A549 (cell line): ENCODE data around the gene PCDH1. TPM values are rescaled to one million over a fixed set of nuclear protein-coding genes. Genes with fewer than 3 reads are reported as not detected.

ENCODE experiments used
- ATAC-seq, 2 experiments: fragments of 200-7000 bp in 1 of 2; fragments of >200 bp in 1 of 2; cut with Nextera tagmentation in 1 of 2; cut with Tn5 transposase in 1 of 2; 3 replicates each; pipeline versions ENCODE4 v1.8.0 to v1.9.1; 2018 to 2020; ENCODE audit warnings: mild to moderate bottlenecking in 1 of 2, moderate library complexity in 1 of 2
- CTCF ChIA-PET: fragments of 300-600 bp; sonication (Branson Sonifier 250); formaldehyde crosslinking; extraction: SDS; loops from one replicate; lab custom pipeline; 2021; ENCODE audit warnings: antibody characterized with exemption, inconsistent platforms; lab: Yijun Ruan, JAX
- POLR2A ChIA-PET: fragments of 350-600 bp; formaldehyde crosslinking; extraction: SDS; loops from one replicate; lab custom pipeline; 2021; ENCODE audit warnings: antibody characterized with exemption, inconsistent platforms; lab: Yijun Ruan, JAX
- DNase-seq, 2 experiments: peaks; one replicate each; pipeline versions ENCODE4 v3.0.0 to v3.0.0-alpha.2; 2011 to 2016; ENCODE audit warnings: low read depth in 1 of 2, low spot score in 1 of 2
- FAIRE-seq: peaks from 2 replicates; lab custom pipeline; 2011; peaks lifted over from hg19 to GRCh38; lab: Jason Lieb, UNC
- H3K27ac ChIP-seq, 2 experiments: fragments of >200 bp; sonication (Bioruptor Twin); formaldehyde crosslinking; 3 replicates each; pipeline ENCODE4 v1.5.1; 2016 to 2017
- H3K4me1 ChIP-seq: fragments of >200 bp; sonication (Bioruptor Twin); formaldehyde crosslinking; 3 replicates; pipeline ENCODE4 v1.6.1; 2016
- H3K4me2 ChIP-seq: fragments of >200 bp; sonication (Bioruptor Twin); formaldehyde crosslinking; 3 replicates; pipeline ENCODE4 v1.6.1; 2016
- H3K4me3 ChIP-seq: fragments of >200 bp; sonication (Bioruptor Twin); formaldehyde crosslinking; 3 replicates; pipeline ENCODE4 v1.5.1; 2016
- H3K9me3 ChIP-seq: fragments of >200 bp; sonication (Bioruptor Twin); formaldehyde crosslinking; 3 replicates; pipeline ENCODE4 v1.6.1; 2016
- ATOH8 ChIP-seq: fragments of 250-450 bp; sonication (Bioruptor Pico); IDR thresholded peaks from 2 replicates; pipeline ENCODE4 v1.5.0; 2020; ENCODE audit warnings: low read depth, mild to moderate bottlenecking, moderate library complexity
- BHLHE40 ChIP-seq: IDR thresholded peaks from 2 replicates; pipeline ENCODE4 v1.6.1; 2012; ENCODE audit warnings: low read depth, low read length, inconsistent platforms
- CBX2 ChIP-seq: fragments of 200-600 bp; sonication (generic); IDR thresholded peaks from 2 replicates; pipeline ENCODE4 v1.6.1; 2016; ENCODE audit warnings: low read depth, mild to moderate bottlenecking, borderline replicate concordance
- CHD4 ChIP-seq: fragments of 200-600 bp; sonication (generic); IDR thresholded peaks from 2 replicates; pipeline ENCODE4 v1.6.1; 2016; ENCODE audit warnings: antibody characterized with exemption, mild to moderate bottlenecking, borderline replicate concordance
- EHF ChIP-seq: fragments of 250-450 bp; sonication (Bioruptor Pico); IDR thresholded peaks from 2 replicates; pipeline ENCODE4 v1.5.0; 2020; ENCODE audit warnings: mild to moderate bottlenecking
- ELK1 ChIP-seq: fragments of 150-350 bp; IDR thresholded peaks from 2 replicates; pipeline ENCODE4 v1.6.1; 2014; ENCODE audit warnings: low read depth, mild to moderate bottlenecking, low read length
- ESRRA ChIP-seq: fragments of 150-350 bp; IDR thresholded peaks from 2 replicates; pipeline ENCODE4 v1.6.1; 2014; ENCODE audit warnings: mild to moderate bottlenecking, low read length, borderline replicate concordance
- FOSB ChIP-seq: fragments of 250-450 bp; sonication (Bioruptor Pico); IDR thresholded peaks from 2 replicates; pipeline ENCODE4 v1.5.0; 2020; ENCODE audit warnings: mild to moderate bottlenecking, moderate library complexity
- FOXS1 ChIP-seq: fragments of 250-450 bp; sonication (Bioruptor Pico); IDR thresholded peaks from 2 replicates; pipeline ENCODE4 v1.5.0; 2020; ENCODE audit warnings: mild to moderate bottlenecking, moderate library complexity
- HDAC2 ChIP-seq: fragments of 200-600 bp; sonication (generic); IDR thresholded peaks from 2 replicates; pipeline ENCODE4 v1.6.1; 2016
- HES2 ChIP-seq: fragments of >200 bp; sonication (Bioruptor Twin); formaldehyde crosslinking; IDR thresholded peaks from 2 replicates; pipeline ENCODE4 v1.6.1; 2016
- HEYL ChIP-seq: fragments of 250-450 bp; sonication (Bioruptor Pico); IDR thresholded peaks from 2 replicates; pipeline ENCODE4 v1.8.0; 2021; ENCODE audit warnings: mild to moderate bottlenecking, moderate library complexity
- HOXA7 ChIP-seq: fragments of 250-450 bp; sonication (Bioruptor Pico); IDR thresholded peaks from 2 replicates; pipeline ENCODE4 v1.5.0; 2020; ENCODE audit warnings: mild to moderate bottlenecking, moderate library complexity
- HOXB13 ChIP-seq: fragments of 250-450 bp; sonication (Bioruptor Pico); IDR thresholded peaks from 2 replicates; pipeline ENCODE4 v1.5.0; 2020; ENCODE audit warnings: low read depth, mild to moderate bottlenecking, moderate library complexity
- HOXB5 ChIP-seq: fragments of 250-450 bp; sonication (Bioruptor Pico); IDR thresholded peaks from 2 replicates; pipeline ENCODE4 v1.5.0; 2020; ENCODE audit warnings: mild to moderate bottlenecking, moderate library complexity
- KDM5A ChIP-seq: fragments of 200-600 bp; sonication (generic); IDR thresholded peaks from 2 replicates; pipeline ENCODE4 v1.6.1; 2016; ENCODE audit warnings: antibody characterized with exemption, mild to moderate bottlenecking
- MAFK ChIP-seq: fragments of 450-650 bp; IDR thresholded peaks from 2 replicates; pipeline ENCODE4 v1.6.1; 2014; ENCODE audit not compliant: partially characterized antibody
- MAX ChIP-seq: IDR thresholded peaks from 2 replicates; pipeline ENCODE4 v1.6.1; 2012
- MYC ChIP-seq: IDR thresholded peaks from 2 replicates; pipeline ENCODE4 v1.6.1; 2012; ENCODE audit warnings: mild to moderate bottlenecking, inconsistent platforms, low read length, improper control_type of control experiment, borderline replicate concordance
- NPAS2 ChIP-seq: fragments of 250-450 bp; sonication (Bioruptor Pico); IDR thresholded peaks from 2 replicates; pipeline ENCODE4 v1.8.0; 2022; ENCODE audit warnings: mild to moderate bottlenecking, moderate library complexity, borderline replicate concordance
- POLR2A ChIP-seq: IDR thresholded peaks from 2 replicates; pipeline ENCODE4 v1.6.1; 2012; ENCODE audit warnings: mild to moderate bottlenecking, low read length
- POLR2AphosphoS2 ChIP-seq: conservative IDR thresholded peaks from 2 replicates; pipeline ENCODE4 v1.6.1; 2012; ENCODE audit warnings: low read length, improper control_type of control experiment, inconsistent platforms
- RARB ChIP-seq: fragments of 250-450 bp; sonication (Bioruptor Pico); IDR thresholded peaks from 2 replicates; pipeline ENCODE4 v1.8.0; 2021; ENCODE audit warnings: mild to moderate bottlenecking, moderate library complexity
- RNF2 ChIP-seq: fragments of 200-600 bp; sonication (generic); IDR thresholded peaks from 2 replicates; pipeline ENCODE4 v1.6.1; 2016; ENCODE audit warnings: low read depth, mild to moderate bottlenecking, antibody characterized with exemption, moderate library complexity, borderline replicate concordance
- SREBF2 ChIP-seq: fragments of 450-650 bp; IDR thresholded peaks from 2 replicates; pipeline ENCODE4 v1.6.1; 2014; ENCODE audit warnings: mild to moderate bottlenecking, moderate library complexity
- TFCP2L1 ChIP-seq: fragments of 250-450 bp; sonication (Bioruptor Pico); IDR thresholded peaks from 2 replicates; pipeline ENCODE4 v1.5.0; 2021; ENCODE audit warnings: mild to moderate bottlenecking
- TP53 ChIP-seq: fragments of 250-450 bp; sonication (Bioruptor Pico); IDR thresholded peaks from 2 replicates; pipeline ENCODE4 v1.5.0; 2021; ENCODE audit warnings: mild to moderate bottlenecking, moderate library complexity
- USF2 ChIP-seq: fragments of 450-650 bp; IDR thresholded peaks from 2 replicates; pipeline ENCODE4 v1.6.1; 2014; ENCODE audit warnings: antibody characterized with exemption
- ZNF302 ChIP-seq: fragments of 250-450 bp; sonication (Bioruptor Pico); IDR thresholded peaks from 2 replicates; pipeline ENCODE4 v1.9.0; 2021; ENCODE audit warnings: inconsistent platforms, mild to moderate bottlenecking, moderate library complexity
- ZSCAN20 ChIP-seq: fragments of 250-450 bp; sonication (Bioruptor Pico); IDR thresholded peaks from 2 replicates; pipeline ENCODE4 v1.8.0; 2022; ENCODE audit warnings: mild to moderate bottlenecking, moderate library complexity
- WGBS: methylation state at CpG from one replicate; pipeline ENCODE4 v1.1.6; 2017; ENCODE audit errors: missing lambda C conversion rate; 5-methylcytosine and 5-hydroxymethylcytosine counted together
- polyA plus RNA-seq, 4 experiments: library from polyadenylated mRNA; depleted of rRNA in 3 of 4; stranded (reverse); fragments of >200 nt; fragmentation: RNase III in 1 of 4; extraction: RNeasy Plus Mini Kit Qiagen cat#74134 plus additional on column Dnase treatment in 1 of 4; gene quantifications; 2 replicates in 3 of 4; 3 replicates in 1 of 4; pipeline ENCODE4 v1.2.3, GENCODE V29; 2011 to 2017

Gene PCDH1
- polyA plus RNA-seq, 2 of the 4 experiments (the other 2 are of a cell fraction) = 0.41 to 2.9 TPM

DNA sequence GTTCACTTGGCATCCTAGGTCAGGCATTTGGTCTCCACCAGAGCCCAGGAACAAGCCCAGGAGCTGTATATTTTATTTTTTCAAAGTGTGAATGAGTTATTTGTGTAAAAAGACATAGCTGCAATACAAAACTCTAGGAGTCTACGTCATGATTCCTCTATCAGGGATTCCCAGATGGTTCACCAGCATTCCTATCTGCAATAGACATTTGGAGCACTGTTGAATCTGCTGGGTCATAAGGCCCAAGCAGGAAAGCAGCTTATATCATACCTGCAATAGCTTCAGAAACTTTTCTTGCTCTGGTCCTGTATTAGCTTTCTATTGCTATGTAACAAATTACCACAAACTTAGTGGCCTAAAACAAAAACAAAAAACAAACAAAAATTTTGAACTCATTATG lies 28.8 kb upstream of the PCDH1 start:
- Histone ChIP-seq H3K4me1 (no peaks in the 10 kb centered on the region), H3K4me3 (no peak overlapping the region), H3K9me3 (peaks cover 2% of the 10 kb centered on the region; the same call in 1 of the 3 replicates), H3K4me2 (no peak overlapping the region), H3K27ac (no peak overlapping the region)
- no peak for TF ChIP-seq FOXS1 (CRISPR knock-in tag)
- TF ChIP-seq MAX = no peak
- no peak for TF ChIP-seq HDAC2
- no peak for TF ChIP-seq HES2
- FAIRE-seq (no peak), ATAC-seq (no peak), DNase-seq (no peak)
- CTCF ChIA-PET = interaction anchor here (0.6 to 4.7 kb wide), 8 partner anchors 8 to 215 kb away, joined by 3 to 18 read pairs (median 4); partner anchors contain the start of gene PCDH1
- POLR2A ChIA-PET = no interaction called here
- WGBS = 5% methylated on average over 1 of the region's 1 CpG

DNA sequence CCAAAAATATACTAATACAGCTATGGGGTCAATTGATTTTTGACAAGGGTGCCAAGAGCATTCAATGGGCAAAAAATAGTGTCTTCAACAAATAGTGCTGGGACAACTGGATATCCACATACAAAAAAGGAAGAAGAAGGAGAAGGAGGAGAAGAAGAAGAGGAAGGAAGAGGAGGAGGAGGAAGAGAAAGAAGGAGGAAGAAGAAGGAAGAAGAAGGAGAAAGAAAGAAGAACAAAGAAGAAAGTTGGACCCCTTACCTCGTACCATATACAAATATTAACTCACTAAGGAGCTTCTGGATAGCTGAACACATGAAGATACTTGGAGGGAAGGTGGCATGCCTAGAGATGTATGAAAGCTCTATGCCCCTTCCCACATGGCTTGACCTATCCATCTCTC lies 28.3 kb upstream of the PCDH1 start:
- Histone ChIP-seq H3K4me1 (no peaks in the 10 kb centered on the region), H3K27ac (no peak overlapping the region), H3K9me3 (peaks cover 2% of the 10 kb centered on the region; the same call in 1 of the 3 replicates), H3K4me2 (no peak overlapping the region), H3K4me3 (no peak overlapping the region)
- ChIA-PET POLR2A (interaction anchor here (0.6 kb wide), 1 partner anchor 242 kb away, joined by 3 read pairs; no protein-coding TSS in a partner anchor), CTCF (interaction anchor here (0.9 to 4.7 kb wide), 7 partner anchors 9 to 215 kb away, joined by 3 to 18 read pairs (median 5); partner anchors contain the start of gene PCDH1)
- ATAC-seq (no peak), DNase-seq (no peak), FAIRE-seq (no peak)
- 22% methylated on average over 1 of the region's 1 CpG for WGBS
- TF ChIP-seq MAFK (no peak), USF2 (no peak), ZNF302 (no peak), HDAC2 (no peak), POLR2AphosphoS2 (no peak), KDM5A (no peak), RARB (CRISPR knock-in tag) (no peak), FOXS1 (CRISPR knock-in tag) (no peak), NPAS2 (CRISPR knock-in tag) (no peak), FOSB (CRISPR knock-in tag) (no peak), TFCP2L1 (CRISPR knock-in tag) (no peak), HOXA7 (CRISPR knock-in tag) (no peak), TP53 (CRISPR knock-in tag) (no peak), BHLHE40 (no peak), SREBF2 (no peak), RNF2 (no peak), HOXB13 (CRISPR knock-in tag) (no peak)

GRCh38 chr5:141904551-141904950 lies 26.3 kb upstream of the PCDH1 start:
- DNase-seq = no peak
- Histone ChIP-seq H3K4me1 (no peaks in the 10 kb centered on the region), H3K4me2 (no peak overlapping the region), H3K4me3 (no peak overlapping the region), H3K9me3 (peaks cover 2% of the 10 kb centered on the region; the same call in 1 of the 3 replicates), H3K27ac (no peak overlapping the region)
- WGBS = 61% methylated on average over 5 of the region's 5 CpGs
- ATAC-seq = no peak
- no peak for FAIRE-seq
- CTCF ChIA-PET = interaction anchor here (6.6 kb wide), 1 partner anchor 24 kb away, joined by 54 read pairs; the partner anchor contains the start of gene PCDH1
- POLR2A ChIA-PET = no interaction called here
- TF ChIP-seq EHF (CRISPR knock-in tag) (no peak), CHD4 (no peak), HEYL (CRISPR knock-in tag) (no peak), ZNF302 (no peak), POLR2A (no peak), ELK1 (no peak), MYC (no peak), ATOH8 (no peak), CBX2 (no peak), ZSCAN20 (CRISPR knock-in tag) (no peak), BHLHE40 (no peak), HES2 (no peak), ESRRA (no peak), HOXB5 (CRISPR knock-in tag) (no peak)
